ENCODE results near the gene ICE1.

ICE1 gene

GRCh38 chr5:5539590-5539989, 117.1 kb downstream of the ICE1 start:
- no peaks in the 10 kb centered on the region for H3K4me1 ChIP-seq (ENCODE audit: insufficient read depth, low read length)
- ATAC-seq (ENCODE audit: insufficient read depth, low read depth), result no peak
- H3K79me2 ChIP-seq (ENCODE audit: insufficient read depth, low read length), result no peaks in the 10 kb centered on the region
- H3K4me3 ChIP-seq (ENCODE audit: low read depth in 1 of 2, low read length in 2 of 2), result no peak overlapping the region
- no peak overlapping the region for H2AFZ ChIP-seq (ENCODE audit: low read depth, low read length)
- no peak overlapping the region for H3K27ac ChIP-seq (ENCODE audit: low read length)
- H4K20me1 ChIP-seq (ENCODE audit: insufficient read depth, low read length), result no peaks in the 10 kb centered on the region
- no peak overlapping the region for H3K4me2 ChIP-seq (ENCODE audit: insufficient read depth, low read length)
- no peaks in the 10 kb centered on the region for H3K9me3 ChIP-seq (ENCODE audit: insufficient read depth, low read length, severe bottlenecking)
- H3K27me3 ChIP-seq (ENCODE audit: insufficient read depth, low read length, poor library complexity), result no peaks in the 10 kb centered on the region
- H3K36me3 ChIP-seq (ENCODE audit: insufficient read depth, low read length), result no peaks in the 10 kb centered on the region
- no peak for TF ChIP-seq EZH2 (IDR thresholded peaks at IDR 0.05; ENCODE audit: borderline replicate concordance, low read depth, low read length, severe bottlenecking)
- no peak for TF ChIP-seq CTCF (IDR thresholded peaks at IDR 0.05; ENCODE audit: borderline replicate concordance, extremely low read depth, low read length, poor library complexity, severe bottlenecking)
- no peak overlapping the region for H3K9ac ChIP-seq (ENCODE audit: low read depth, low read length)
- DNase-seq, result no peak
